Smooth muscle cell of the brain vasculature (primary cell): ENCODE measurements around the gene GRIN2D.
"Not testable (repeated sequence)": the region's sequence is repeated elsewhere in the genome, so short reads cannot be mapped to it uniquely, and the experiment has no call there.

Experiments
- DNase-seq: peaks from one replicate; pipeline ENCODE4 v3.0.0-alpha.2; 2012; ENCODE audit warnings: low read depth, low spot score

GRIN2D gene

GRCh38 chr19:48371367-48371766 is 22.1 kb upstream of the GRIN2D start:
- DNase-seq = no peak

GRCh38 chr19:48371771-48372170 is 21.7 kb upstream of the GRIN2D start:
- not testable (repeated sequence) for DNase-seq

- DNase-seq = no peak
Measured at GRCh38 chr19:48372904-48373303, 20.6 kb upstream of the GRIN2D start.

- no peak for DNase-seq
Measured at GRCh38 chr19:48373567-48373966, 19.9 kb upstream of the GRIN2D start.

- DNase-seq = no peak
Measured at GRCh38 chr19:48378194-48378570, 15.3 kb upstream of the GRIN2D start.

GRCh38 chr19:48379058-48379457 is 14.4 kb upstream of the GRIN2D start:
- DNase-seq = no peak

- DNase-seq = no peak
Measured at GRCh38 chr19:48381178-48381950, 12.1 kb upstream of the GRIN2D start.

GRCh38 chr19:48382286-48382685 is 11.2 kb upstream of the GRIN2D start:
- DNase-seq = no peak

- no peak for DNase-seq
Measured at GRCh38 chr19:48385461-48386087, 7.9 kb upstream of the GRIN2D start.

- no peak for DNase-seq
Measured at GRCh38 chr19:48386981-48387380, 6.5 kb upstream of the GRIN2D start.

GRCh38 chr19:48390188-48391099 is 3.0 kb upstream of the GRIN2D start:
- DNase-seq = no peak

- DNase-seq = no peak
Measured at GRCh38 chr19:48391100-48392005, 2.1 kb upstream of the GRIN2D start, which contains the start of gene KDELR1. Gene KDELR1, minus strand, starts transcription at chr19:48391551. Its CDS starts 193 bp downstream, at chr19:48391358.

- not testable (repeated sequence) for DNase-seq
Measured at GRCh38 chr19:48392006-48392344, 1.5 kb upstream of the GRIN2D start.

GRCh38 chr19:48392860-48393558 is 459 bp upstream of the GRIN2D start:
- no peak for DNase-seq

GRCh38 chr19:48394331-48395169 is 1.1 kb downstream of the GRIN2D start:
- DNase-seq = no peak

GRCh38 chr19:48395170-48395455 is 1.6 kb downstream of the GRIN2D start:
- no peak for DNase-seq

GRCh38 chr19:48395499-48395898 is 2.0 kb downstream of the GRIN2D start:
- DNase-seq = no peak

GRCh38 chr19:48396016-48396823 is 2.8 kb downstream of the GRIN2D start:
- no peak for DNase-seq

- DNase-seq = no peak
Measured at GRCh38 chr19:48396824-48397176, 3.3 kb downstream of the GRIN2D start.
